Bronchial epithelial cell (primary cell): ENCODE measurements around the gene NISCH. TPM values are rescaled to one million over a fixed set of nuclear protein-coding genes. Genes with fewer than 3 reads are reported as not detected.

Experiments
- DNase-seq: peaks from one replicate; pipeline ENCODE4 v3.0.0-alpha.2; 2010; ENCODE audit warnings: low read depth
- FAIRE-seq: peaks from 2 replicates; lab custom pipeline; 2011; peaks lifted over from hg19 to GRCh38; lab: Jason Lieb, UNC
- H3K27me3 ChIP-seq: 2 replicates; pipeline ENCODE4 v1.5.1; 2011; ENCODE audit warnings: low read length; ENCODE audit not compliant: control insufficient read depth, insufficient read depth
- H3K36me3 ChIP-seq: 2 replicates; pipeline ENCODE4 v1.5.1; 2011; ENCODE audit warnings: low read length; ENCODE audit not compliant: control insufficient read depth, insufficient read depth
- H3K4me3 ChIP-seq: 2 replicates; pipeline ENCODE4 v1.5.1; 2011; ENCODE audit warnings: mild to moderate bottlenecking, low read depth, low read length, control low read depth
- total RNA-seq: library from RNA; depleted of rRNA; stranded (reverse); fragments of >200 nt; gene quantifications from 2 replicates; pipeline ENCODE4 v1.2.1, GENCODE V29; 2014
- TF ChIP-seq, protein P1 (sequence below): IDR thresholded peaks from 2 replicates; pipeline ENCODE4 v1.5.1; 2011; ENCODE audit warnings: mild to moderate bottlenecking, moderate library complexity, low read length, control low read depth, inconsistent platforms; ENCODE audit not compliant: insufficient read depth, severe bottlenecking

Gene NISCH
- total RNA-seq, 1 donor from 2014 or later = 30.5 TPM

DNA sequence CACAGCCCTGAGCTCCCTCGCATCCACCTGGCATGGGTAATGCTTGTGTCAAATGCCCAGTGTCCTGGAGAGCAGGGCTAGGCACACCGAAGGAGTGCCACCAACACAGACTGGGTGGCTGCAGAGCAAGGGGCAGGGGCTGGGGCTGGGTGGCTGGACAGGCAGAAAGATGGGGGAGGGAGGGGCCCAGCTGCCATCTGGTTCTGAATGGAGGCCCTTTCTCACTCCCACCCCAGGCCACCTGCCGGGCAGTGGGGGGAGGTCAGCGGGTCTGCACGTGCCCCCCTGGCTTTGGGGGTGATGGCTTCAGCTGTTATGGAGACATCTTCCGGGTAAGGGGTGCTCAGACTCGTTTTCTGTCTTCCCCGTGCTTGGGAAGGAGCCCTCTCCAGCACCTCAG lies 56.7 kb downstream of the NISCH start:
- FAIRE-seq = no peak
- no peak for DNase-seq
- TF ChIP-seq, protein P1, sequence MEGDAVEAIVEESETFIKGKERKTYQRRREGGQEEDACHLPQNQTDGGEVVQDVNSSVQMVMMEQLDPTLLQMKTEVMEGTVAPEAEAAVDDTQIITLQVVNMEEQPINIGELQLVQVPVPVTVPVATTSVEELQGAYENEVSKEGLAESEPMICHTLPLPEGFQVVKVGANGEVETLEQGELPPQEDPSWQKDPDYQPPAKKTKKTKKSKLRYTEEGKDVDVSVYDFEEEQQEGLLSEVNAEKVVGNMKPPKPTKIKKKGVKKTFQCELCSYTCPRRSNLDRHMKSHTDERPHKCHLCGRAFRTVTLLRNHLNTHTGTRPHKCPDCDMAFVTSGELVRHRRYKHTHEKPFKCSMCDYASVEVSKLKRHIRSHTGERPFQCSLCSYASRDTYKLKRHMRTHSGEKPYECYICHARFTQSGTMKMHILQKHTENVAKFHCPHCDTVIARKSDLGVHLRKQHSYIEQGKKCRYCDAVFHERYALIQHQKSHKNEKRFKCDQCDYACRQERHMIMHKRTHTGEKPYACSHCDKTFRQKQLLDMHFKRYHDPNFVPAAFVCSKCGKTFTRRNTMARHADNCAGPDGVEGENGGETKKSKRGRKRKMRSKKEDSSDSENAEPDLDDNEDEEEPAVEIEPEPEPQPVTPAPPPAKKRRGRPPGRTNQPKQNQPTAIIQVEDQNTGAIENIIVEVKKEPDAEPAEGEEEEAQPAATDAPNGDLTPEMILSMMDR = no peak
- Histone ChIP-seq H3K27me3 (peaks cover 7% of the 10 kb centered on the region), H3K36me3 (no peaks in the 10 kb centered on the region), H3K4me3 (no peak overlapping the region)

DNA sequence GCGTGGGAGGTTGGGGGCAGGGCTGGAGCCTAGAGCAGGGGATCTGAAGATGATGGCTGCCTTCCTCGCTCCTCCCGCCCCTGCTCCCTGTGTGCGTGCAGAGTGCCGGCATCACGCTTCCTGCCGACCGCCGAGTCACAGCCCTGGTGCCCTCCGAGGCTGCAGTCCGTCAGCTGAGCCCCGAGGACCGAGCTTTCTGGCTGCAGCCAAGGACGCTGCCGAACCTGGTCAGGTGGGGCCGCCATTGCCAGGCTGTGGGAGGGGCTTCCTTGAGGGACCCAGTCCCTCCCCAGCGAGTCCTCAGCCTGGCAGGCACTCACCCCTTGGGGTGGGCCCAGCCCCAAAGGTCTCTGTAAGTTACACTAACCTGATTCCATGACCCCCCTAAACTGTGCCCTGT lies 57.3 kb downstream of the NISCH start:
- TF ChIP-seq, protein P1 = no peak
- no peak for DNase-seq
- H3K27me3 ChIP-seq = peaks cover 10% of the 10 kb centered on the region
- H3K4me3 ChIP-seq = no peak overlapping the region
- FAIRE-seq = no peak
- H3K36me3 ChIP-seq = no peaks in the 10 kb centered on the region

DNA sequence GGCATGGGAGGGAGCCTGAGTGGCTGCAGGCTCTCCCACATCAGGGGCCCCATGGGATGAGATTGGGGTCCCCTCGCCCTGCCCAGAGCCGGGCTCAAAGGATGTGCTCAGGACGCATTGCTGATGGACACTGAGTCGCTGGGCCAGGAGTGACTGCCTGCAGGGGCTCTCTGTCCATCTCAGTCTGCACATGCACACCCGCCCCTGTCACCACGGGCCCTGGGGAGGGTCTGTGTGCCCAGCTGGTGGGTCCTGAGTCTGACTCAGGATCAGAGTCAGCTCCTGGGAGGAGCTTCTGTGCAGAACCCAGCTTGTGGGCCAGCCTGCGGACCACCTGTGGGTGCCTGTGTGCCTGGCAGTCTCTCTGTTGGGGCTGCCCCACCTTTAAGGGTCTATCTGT lies 57.9 kb downstream of the NISCH start:
- no peak overlapping the region for H3K4me3 ChIP-seq
- TF ChIP-seq, protein P1 = no peak
- FAIRE-seq (no peak), DNase-seq (no peak)
- H3K36me3 ChIP-seq = no peaks in the 10 kb centered on the region
- H3K27me3 ChIP-seq = peaks cover 11% of the 10 kb centered on the region

DNA sequence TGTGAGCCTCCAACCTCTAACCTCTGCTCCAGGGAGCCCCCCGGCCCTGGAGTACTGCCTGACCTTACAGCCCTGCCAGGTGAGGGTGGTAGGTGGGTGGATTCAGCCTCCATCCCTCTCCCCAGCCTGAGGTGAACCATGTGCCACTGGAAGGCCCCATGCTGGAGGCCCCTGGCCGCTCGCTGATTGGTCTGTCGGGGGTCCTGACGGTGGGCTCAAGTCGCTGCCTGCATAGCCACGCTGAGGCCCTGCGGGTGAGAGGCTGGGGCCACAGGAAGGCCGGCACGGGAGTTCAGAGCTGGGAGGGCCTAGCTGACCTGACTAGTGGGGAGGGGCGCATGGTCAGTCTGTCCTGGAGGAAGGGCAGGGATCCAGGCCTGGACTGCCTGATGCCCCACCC lies 59.2 kb downstream of the NISCH start:
- FAIRE-seq (no peak), DNase-seq (no peak)
- Histone ChIP-seq H3K4me3 (no peak overlapping the region), H3K27me3 (peaks cover 9% of the 10 kb centered on the region), H3K36me3 (no peaks in the 10 kb centered on the region)
- TF ChIP-seq, protein P1 = no peak

DNA sequence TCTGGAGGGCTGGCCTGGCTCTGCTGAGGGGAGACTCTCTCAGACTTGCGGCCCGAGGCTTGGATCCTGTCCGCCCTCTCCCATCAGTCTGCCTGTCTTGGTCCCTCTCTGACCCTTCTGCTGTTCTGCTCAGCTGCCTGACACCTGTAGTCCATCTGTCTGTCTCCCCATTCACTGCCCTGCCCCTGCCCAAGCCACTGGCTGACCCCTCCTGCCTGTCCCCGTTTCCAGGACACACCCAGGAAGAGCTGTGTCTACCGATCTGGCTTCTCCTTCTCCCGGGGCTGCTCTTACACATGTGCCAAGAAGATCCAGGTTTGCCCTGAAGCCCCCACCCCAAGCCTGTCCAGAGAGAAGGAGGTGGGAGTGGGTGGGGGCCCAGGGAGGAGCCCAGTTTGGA lies 59.8 kb downstream of the NISCH start:
- TF ChIP-seq, protein P1 = no peak
- FAIRE-seq (no peak), DNase-seq (no peak)
- no peak overlapping the region for H3K4me3 ChIP-seq
- H3K27me3 ChIP-seq = peaks cover 9% of the 10 kb centered on the region
- H3K36me3 ChIP-seq = no peaks in the 10 kb centered on the region

DNA sequence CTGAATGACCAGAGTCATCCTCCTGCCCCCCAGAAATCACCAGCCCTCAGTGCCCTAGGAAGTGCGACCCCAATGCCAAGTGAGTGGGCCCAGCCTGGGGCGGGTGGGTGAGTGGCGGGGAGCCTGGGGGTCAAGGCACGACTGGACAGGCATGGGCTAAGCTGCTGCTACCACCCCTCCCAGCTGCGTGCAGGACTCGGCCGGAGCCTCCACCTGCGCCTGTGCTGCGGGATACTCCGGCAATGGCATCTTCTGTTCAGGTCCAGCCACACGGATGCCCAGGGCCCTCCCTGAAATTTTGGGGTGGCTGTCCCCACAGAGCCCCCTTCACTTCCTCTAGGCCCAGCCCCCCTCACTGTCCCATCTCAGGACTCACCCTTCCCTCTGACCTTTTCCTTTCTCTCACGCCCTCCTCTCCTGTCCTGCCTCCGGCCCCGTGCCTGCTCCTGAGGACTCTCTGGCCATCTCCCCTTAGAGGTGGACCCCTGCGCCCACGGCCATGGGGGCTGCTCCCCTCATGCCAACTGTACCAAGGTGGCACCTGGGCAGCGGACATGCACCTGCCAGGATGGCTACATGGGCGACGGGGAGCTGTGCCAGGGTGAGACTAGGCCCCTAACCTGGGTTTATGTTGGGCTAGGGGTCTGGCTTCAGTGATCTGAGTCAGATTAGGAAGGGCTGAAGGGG lies 61.2 kb downstream of the NISCH start:
- H3K4me3 ChIP-seq = no peak overlapping the region
- TF ChIP-seq, protein P1 = no peak
- H3K36me3 ChIP-seq = no peaks in the 10 kb centered on the region
- no peak for DNase-seq
- FAIRE-seq = no peak
- peaks cover 3% of the 10 kb centered on the region for H3K27me3 ChIP-seq
